ENCODE results near the gene KRT23. TPM values are rescaled to one million over a fixed set of nuclear protein-coding genes. Genes with fewer than 3 reads are reported as not detected.

KRT23 gene
- total and polyA plus RNA-seq, 2 experiments from 2014 or later = not detected

DNA sequence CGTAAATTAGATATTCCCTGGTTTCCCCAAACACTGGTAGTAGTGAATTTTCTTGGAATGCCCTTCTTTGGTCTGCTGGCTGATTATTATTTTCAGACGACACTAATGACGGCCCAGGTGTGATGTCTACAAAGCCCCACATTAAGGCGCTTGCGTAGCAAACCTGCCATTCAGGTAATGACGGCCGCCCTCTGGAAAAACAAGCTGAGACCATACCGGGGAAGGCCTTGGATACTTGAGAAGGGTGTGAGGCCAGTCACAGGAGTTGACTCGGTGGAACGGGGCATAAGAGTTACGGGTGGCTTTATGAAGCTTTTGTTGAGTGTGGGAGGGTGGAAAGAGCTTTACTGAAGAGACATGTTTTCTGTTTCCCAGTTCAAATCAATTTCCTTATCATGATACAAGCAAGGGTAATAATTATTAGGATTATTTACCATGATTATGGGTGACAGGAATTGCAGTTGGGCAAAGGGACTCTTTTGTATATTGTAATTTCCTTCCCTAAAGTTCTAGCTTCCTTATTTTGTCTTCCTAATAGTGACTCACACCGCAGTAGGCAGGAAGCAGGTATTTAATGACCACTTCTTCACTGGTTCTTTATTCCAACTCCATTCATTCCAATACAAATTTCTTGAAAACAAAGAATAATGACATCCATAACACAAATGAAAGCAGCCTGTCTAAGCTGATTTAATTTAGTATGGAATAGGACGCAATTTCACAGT is 24.8 kb downstream of the KRT23 start:
- Mint-ChIP-seq H3K36me3 (ENCODE audit: low read depth) (no peaks in the 10 kb centered on the region), H3K4me1 (peaks cover 10% of the 10 kb centered on the region), H3K9me3 (no peaks in the 10 kb centered on the region), H3K4me3 (no peak overlapping the region), H3K27ac (no peak overlapping the region), H3K27me3 (ENCODE audit: insufficient read depth, low read depth, poor library complexity) (no peaks in the 10 kb centered on the region)
- no peaks in the 10 kb centered on the region for H3K79me2 ChIP-seq (replicated peaks; ENCODE audit: insufficient read depth)
- no peaks in the 10 kb centered on the region for H3K4me1 ChIP-seq (ENCODE audit: insufficient read depth)
- no peaks in the 10 kb centered on the region for H3K27me3 ChIP-seq (ENCODE audit: insufficient read depth)
- H4K20me1 ChIP-seq (replicated peaks; ENCODE audit: insufficient read depth) = no peaks in the 10 kb centered on the region
- no peak overlapping the region for H3K4me3 ChIP-seq
- H2AFZ ChIP-seq = no peak overlapping the region
- no peaks in the 10 kb centered on the region for H3F3A ChIP-seq (replicated peaks; ENCODE audit: low read depth)
- ATAC-seq = no peak
- DNase-seq (ENCODE audit: low spot score) = no peak
- H3K27ac ChIP-seq (ENCODE audit: low read depth) = no peak overlapping the region
- no peaks in the 10 kb centered on the region for H3K9me2 ChIP-seq (ENCODE audit: insufficient read depth)
- H3K4me2 ChIP-seq = no peak overlapping the region
- no peak for TF ChIP-seq POLR2AphosphoS5 (IDR thresholded peaks at IDR 0.05; ENCODE audit: low read depth)
- TF ChIP-seq NANOG (IDR thresholded peaks at IDR 0.05; ENCODE audit: borderline replicate concordance) = no peak
- no peak for TF ChIP-seq ZNF462 (CRISPR knock-in tag; IDR thresholded peaks at IDR 0.05)
- TF ChIP-seq CREB1 (CRISPR knock-in tag; IDR thresholded peaks at IDR 0.05; ENCODE audit: low read depth) = no peak
- TF ChIP-seq EZH2phosphoT487 (IDR thresholded peaks at IDR 0.05; ENCODE audit: unreplicated experiment) = no peak
- TF ChIP-seq ZNF331 (CRISPR knock-in tag; IDR thresholded peaks at IDR 0.05; ENCODE audit: low read depth) = no peak
- TF ChIP-seq ZNF114 (CRISPR knock-in tag; IDR thresholded peaks at IDR 0.05) = no peak
- TF ChIP-seq, protein P1, sequence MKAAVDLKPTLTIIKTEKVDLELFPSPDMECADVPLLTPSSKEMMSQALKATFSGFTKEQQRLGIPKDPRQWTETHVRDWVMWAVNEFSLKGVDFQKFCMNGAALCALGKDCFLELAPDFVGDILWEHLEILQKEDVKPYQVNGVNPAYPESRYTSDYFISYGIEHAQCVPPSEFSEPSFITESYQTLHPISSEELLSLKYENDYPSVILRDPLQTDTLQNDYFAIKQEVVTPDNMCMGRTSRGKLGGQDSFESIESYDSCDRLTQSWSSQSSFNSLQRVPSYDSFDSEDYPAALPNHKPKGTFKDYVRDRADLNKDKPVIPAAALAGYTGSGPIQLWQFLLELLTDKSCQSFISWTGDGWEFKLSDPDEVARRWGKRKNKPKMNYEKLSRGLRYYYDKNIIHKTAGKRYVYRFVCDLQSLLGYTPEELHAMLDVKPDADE (IDR thresholded peaks at IDR 0.05) = no peak
- TF ChIP-seq JUNB (IDR thresholded peaks at IDR 0.05; ENCODE audit: unreplicated experiment) = no peak
- no peak for TF ChIP-seq STAT1 (IDR thresholded peaks at IDR 0.05; ENCODE audit: unreplicated experiment)
- TF ChIP-seq, protein P2, sequence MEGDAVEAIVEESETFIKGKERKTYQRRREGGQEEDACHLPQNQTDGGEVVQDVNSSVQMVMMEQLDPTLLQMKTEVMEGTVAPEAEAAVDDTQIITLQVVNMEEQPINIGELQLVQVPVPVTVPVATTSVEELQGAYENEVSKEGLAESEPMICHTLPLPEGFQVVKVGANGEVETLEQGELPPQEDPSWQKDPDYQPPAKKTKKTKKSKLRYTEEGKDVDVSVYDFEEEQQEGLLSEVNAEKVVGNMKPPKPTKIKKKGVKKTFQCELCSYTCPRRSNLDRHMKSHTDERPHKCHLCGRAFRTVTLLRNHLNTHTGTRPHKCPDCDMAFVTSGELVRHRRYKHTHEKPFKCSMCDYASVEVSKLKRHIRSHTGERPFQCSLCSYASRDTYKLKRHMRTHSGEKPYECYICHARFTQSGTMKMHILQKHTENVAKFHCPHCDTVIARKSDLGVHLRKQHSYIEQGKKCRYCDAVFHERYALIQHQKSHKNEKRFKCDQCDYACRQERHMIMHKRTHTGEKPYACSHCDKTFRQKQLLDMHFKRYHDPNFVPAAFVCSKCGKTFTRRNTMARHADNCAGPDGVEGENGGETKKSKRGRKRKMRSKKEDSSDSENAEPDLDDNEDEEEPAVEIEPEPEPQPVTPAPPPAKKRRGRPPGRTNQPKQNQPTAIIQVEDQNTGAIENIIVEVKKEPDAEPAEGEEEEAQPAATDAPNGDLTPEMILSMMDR (conservative IDR thresholded peaks at IDR 0.05; ENCODE audit: low read depth in 2 of 2) = no peak
- no peak for TF ChIP-seq REST (IDR thresholded peaks at IDR 0.05; ENCODE audit: unreplicated experiment)
- TF ChIP-seq EZH2 (IDR thresholded peaks at IDR 0.05; ENCODE audit: low read depth, unreplicated experiment) = no peak
- no peaks in the 10 kb centered on the region for H3K36me3 ChIP-seq (ENCODE audit: insufficient read depth)

Measured in GM23338 (cell line).